Upper lobe of right lung (tissue), 1 donor: ENCODE data around the gene CYB5B. TPM values are rescaled to one million over a fixed set of nuclear protein-coding genes. Genes with fewer than 3 reads are reported as not detected.

ENCODE experiments used
- ATAC-seq: fragments of 200-7000 bp; cut with Tn5 transposase; one replicate; pipeline ENCODE4 v1.9.1; 2020; ENCODE audit warnings: mild to moderate bottlenecking, moderate library complexity
- DNase-seq: peaks from one replicate; pipeline ENCODE4 v3.0.0-alpha.2; 2020
- H3K27ac ChIP-seq: fragments of 200-600 bp; one replicate; pipeline ENCODE4 v1.8.0; 2022
- H3K27me3 ChIP-seq: fragments of 200-600 bp; one replicate; pipeline ENCODE4 v1.8.0; 2022; ENCODE audit warnings: mild to moderate bottlenecking
- H3K36me3 ChIP-seq: fragments of 200-600 bp; one replicate; pipeline ENCODE4 v1.8.0; 2022
- H3K4me1 ChIP-seq: fragments of 200-600 bp; one replicate; pipeline ENCODE4 v1.8.0; 2022
- H3K4me3 ChIP-seq: fragments of 200-600 bp; one replicate; pipeline ENCODE4 v1.8.0; 2022; ENCODE audit warnings: mild to moderate bottlenecking
- H3K9me3 ChIP-seq: fragments of 200-600 bp; one replicate; pipeline ENCODE4 v1.8.0; 2022
- intact Hi-C: fragments of 100-400 bp; cut with DNase I; formaldehyde crosslinking; loops from one replicate; pipeline ENCODE4 v1.11.0; 2022
- total RNA-seq: library from RNA; stranded (reverse); fragmentation: NEBNext Ultra II Directional; extraction: Animal tissue kit (Norgen Biotek cat#: 25700); gene quantifications from one replicate; pipeline ENCODE4 v1.2.1, GENCODE V29; 2021
- TF ChIP-seq, protein P1 (sequence below): fragments of 200-600 bp; IDR thresholded peaks from one replicate; pipeline ENCODE4 v1.8.0; 2022; ENCODE audit warnings: antibody characterized with exemption
- donor health status: DM: no; HTN: yes; CAD: no; lungs with severe emphysema.

The CYB5B gene
- total RNA-seq, 1 donor from 2014 or later: 88.4 TPM

- Histone ChIP-seq H3K4me3 (no peak overlapping the region), H3K36me3 (no peaks in the 10 kb centered on the region), H3K27me3 (no peaks in the 10 kb centered on the region), H3K4me1 (peaks cover 14% of the 10 kb centered on the region), H3K27ac (no peak overlapping the region), H3K9me3 (no peaks in the 10 kb centered on the region)
- intact Hi-C loops: no loop called here
- TF ChIP-seq, protein P1, sequence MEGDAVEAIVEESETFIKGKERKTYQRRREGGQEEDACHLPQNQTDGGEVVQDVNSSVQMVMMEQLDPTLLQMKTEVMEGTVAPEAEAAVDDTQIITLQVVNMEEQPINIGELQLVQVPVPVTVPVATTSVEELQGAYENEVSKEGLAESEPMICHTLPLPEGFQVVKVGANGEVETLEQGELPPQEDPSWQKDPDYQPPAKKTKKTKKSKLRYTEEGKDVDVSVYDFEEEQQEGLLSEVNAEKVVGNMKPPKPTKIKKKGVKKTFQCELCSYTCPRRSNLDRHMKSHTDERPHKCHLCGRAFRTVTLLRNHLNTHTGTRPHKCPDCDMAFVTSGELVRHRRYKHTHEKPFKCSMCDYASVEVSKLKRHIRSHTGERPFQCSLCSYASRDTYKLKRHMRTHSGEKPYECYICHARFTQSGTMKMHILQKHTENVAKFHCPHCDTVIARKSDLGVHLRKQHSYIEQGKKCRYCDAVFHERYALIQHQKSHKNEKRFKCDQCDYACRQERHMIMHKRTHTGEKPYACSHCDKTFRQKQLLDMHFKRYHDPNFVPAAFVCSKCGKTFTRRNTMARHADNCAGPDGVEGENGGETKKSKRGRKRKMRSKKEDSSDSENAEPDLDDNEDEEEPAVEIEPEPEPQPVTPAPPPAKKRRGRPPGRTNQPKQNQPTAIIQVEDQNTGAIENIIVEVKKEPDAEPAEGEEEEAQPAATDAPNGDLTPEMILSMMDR: no peak
- ATAC-seq (peak; percentile 27), DNase-seq (no peak)
These were observed 53.1 kb downstream of the CYB5B start for GRCh38 chr16:69477546-69477945.

DNA sequence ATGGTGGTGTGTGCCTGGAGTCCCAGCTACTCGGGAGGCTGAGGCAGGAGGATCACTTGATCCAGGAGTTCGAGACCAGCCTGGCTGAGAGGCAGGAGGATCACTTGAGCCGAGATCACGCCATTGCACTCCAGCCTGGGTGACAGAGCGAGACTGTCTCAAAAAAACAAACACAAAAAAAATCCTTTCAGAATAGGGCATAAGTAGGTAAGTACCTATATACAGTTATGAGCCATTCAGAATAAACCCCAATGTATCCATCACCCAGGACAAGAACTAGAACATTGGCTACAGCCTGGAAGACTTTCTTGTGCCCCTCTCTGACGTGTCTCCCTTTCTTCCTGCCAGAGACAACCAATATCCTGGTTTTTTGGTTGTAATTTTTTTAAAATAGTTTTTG is 54.3 kb downstream of the CYB5B start:
- TF ChIP-seq, protein P1: no peak
- DNase-seq (no peak), ATAC-seq (no peak)
- peaks cover 16% of the 10 kb centered on the region for H3K4me1 ChIP-seq
- no peaks in the 10 kb centered on the region for H3K9me3 ChIP-seq
- H3K27me3 ChIP-seq: no peaks in the 10 kb centered on the region
- H3K4me3 ChIP-seq: no peak overlapping the region
- H3K27ac ChIP-seq: no peak overlapping the region
- intact Hi-C loops: no loop called here
- no peaks in the 10 kb centered on the region for H3K36me3 ChIP-seq

DNA sequence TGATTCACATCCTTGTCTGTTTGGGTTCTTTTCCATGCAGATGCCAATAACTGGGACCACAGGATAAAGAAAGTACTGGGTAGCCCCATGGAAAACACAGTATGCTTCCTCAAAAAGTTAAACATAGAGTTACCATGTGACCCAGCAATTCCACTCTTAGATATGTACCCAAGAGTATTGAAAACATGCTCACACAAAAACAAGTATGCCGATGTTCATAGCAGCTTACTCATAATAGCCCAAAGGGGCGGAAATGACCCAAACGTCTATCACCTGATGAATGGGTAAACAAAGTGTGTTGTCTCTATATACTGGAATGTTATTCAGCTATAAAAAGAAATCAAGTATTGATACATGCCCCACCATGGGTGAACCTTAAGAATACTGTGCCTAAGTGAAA is 55.4 kb downstream of the CYB5B start:
- no peaks in the 10 kb centered on the region for H3K9me3 ChIP-seq
- intact Hi-C loops: no loop called here
- peaks cover 16% of the 10 kb centered on the region for H3K4me1 ChIP-seq
- no peaks in the 10 kb centered on the region for H3K27me3 ChIP-seq
- H3K27ac ChIP-seq: no peak overlapping the region
- no peak for ATAC-seq
- TF ChIP-seq, protein P1: no peak
- H3K4me3 ChIP-seq: no peak overlapping the region
- no peaks in the 10 kb centered on the region for H3K36me3 ChIP-seq
- no peak for DNase-seq

DNA sequence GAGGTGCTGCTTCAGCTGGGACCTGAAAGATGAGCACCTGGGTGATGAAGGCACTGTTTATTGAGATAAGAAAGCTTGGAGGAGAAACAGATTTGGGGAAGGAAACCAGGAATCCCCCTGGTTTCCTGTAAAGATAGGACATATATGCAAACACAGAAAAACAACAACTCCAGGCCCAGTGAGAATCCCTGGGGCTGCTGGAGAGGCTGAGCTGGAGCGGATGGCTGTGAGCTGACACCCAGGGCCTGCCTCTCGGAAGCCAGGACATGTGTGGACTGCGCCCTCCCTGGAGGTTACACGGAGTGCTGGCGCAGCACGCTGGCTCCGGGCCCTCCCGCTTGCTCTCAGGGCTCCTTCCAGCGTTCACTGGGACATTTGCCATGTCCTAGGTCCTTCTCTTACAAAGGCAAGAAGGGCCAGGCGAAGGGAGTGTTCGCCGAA is 57.5 kb downstream of the CYB5B start:
- ATAC-seq (peak; percentile 96), DNase-seq (peak; percentile 92)
- H3K9me3 ChIP-seq: no peaks in the 10 kb centered on the region
- no peaks in the 10 kb centered on the region for H3K27me3 ChIP-seq
- intact Hi-C loops: no loop called here
- peak overlapping the region; percentile 88 for H3K27ac ChIP-seq
- H3K4me1 ChIP-seq: peaks cover 16% of the 10 kb centered on the region
- no peaks in the 10 kb centered on the region for H3K36me3 ChIP-seq
- H3K4me3 ChIP-seq: peak overlapping the region; percentile 17
- TF ChIP-seq, protein P1: peak; percentile 42

DNA sequence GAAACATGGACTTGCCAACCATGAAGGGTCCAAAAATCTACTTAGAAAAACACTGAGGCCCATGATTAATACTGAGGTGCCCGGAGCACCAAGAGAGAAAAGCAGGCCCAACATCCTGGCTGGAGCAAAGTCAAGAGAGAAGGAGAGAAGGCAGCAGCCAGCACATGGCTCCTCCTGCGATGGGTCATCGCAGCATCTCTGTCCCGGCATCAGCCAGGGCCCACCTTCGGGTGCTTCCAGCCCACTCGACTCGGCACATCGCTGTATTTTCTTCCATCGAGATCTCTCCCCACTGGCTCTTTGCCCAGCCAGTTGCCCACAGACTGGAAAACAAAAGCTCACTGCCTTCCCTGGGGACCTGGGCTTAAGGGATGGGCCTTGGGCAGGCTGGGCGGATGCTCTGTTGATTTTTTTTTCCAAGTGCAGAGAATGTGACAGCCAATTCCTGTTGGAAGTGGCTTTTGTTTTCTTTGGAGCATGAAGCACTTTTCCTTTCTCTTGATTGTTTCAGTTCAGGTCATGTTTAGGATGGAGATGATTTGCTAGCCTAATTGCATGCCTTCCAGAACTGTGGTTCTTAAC is 58.1 kb downstream of the CYB5B start:
- TF ChIP-seq, protein P1: no peak
- peak overlapping the region; percentile 17 for H3K4me3 ChIP-seq
- peak overlapping the region; percentile 88 for H3K27ac ChIP-seq
- no peaks in the 10 kb centered on the region for H3K36me3 ChIP-seq
- no peaks in the 10 kb centered on the region for H3K27me3 ChIP-seq
- DNase-seq (no peak), ATAC-seq (peak; percentile 33)
- intact Hi-C loops: no loop called here
- H3K9me3 ChIP-seq: no peaks in the 10 kb centered on the region
- peaks cover 12% of the 10 kb centered on the region for H3K4me1 ChIP-seq

- H3K27ac ChIP-seq: no peak overlapping the region
- intact Hi-C loops: no loop called here
These were observed 59.2 kb downstream of the CYB5B start for GRCh38 chr16:69483611-69484010.

More at GRCh38 chr16:69483611-69484010, 59.2 kb downstream of the CYB5B start:
- TF ChIP-seq, protein P1: no peak
- H3K36me3 ChIP-seq: no peaks in the 10 kb centered on the region
- no peak for DNase-seq
- no peak for ATAC-seq
- H3K4me3 ChIP-seq: no peak overlapping the region
- H3K9me3 ChIP-seq: no peaks in the 10 kb centered on the region
- H3K27me3 ChIP-seq: no peaks in the 10 kb centered on the region
- peaks cover 12% of the 10 kb centered on the region for H3K4me1 ChIP-seq
